Esophagus muscularis mucosa (tissue), 4 donors: Measurements from ENCODE around the gene PIK3R3.

Experiments used
- EP300 ChIP-seq: sonication (generic); formaldehyde crosslinking; IDR thresholded peaks from one replicate; pipeline ENCODE4 v1.6.1; 2017; ENCODE audit warnings: antibody characterized with exemption
- POLR2A ChIP-seq: fragments of 450-650 bp; IDR thresholded peaks from one replicate; pipeline ENCODE4 v1.6.1; 2017; ENCODE audit warnings: antibody characterized with exemption, moderate library complexity, mild to moderate bottlenecking, low read depth
- POLR2AphosphoS5 ChIP-seq, 2 donors: sonication (generic); formaldehyde crosslinking; IDR thresholded peaks; one replicate each; pipeline ENCODE4 v1.6.1; 2017; ENCODE audit warnings: antibody characterized with exemption in 2 of 2
- TF ChIP-seq, protein P1 (sequence below), 3 experiments: fragments of 200-600 bp in 2 of 3; fragments of 450-650 bp in 1 of 3; sonication (generic) in 2 of 3; IDR thresholded peaks; one replicate each; pipeline ENCODE4 v1.5.1; 2017 to 2019; ENCODE audit warnings: antibody characterized with exemption in 3 of 3, mild to moderate bottlenecking in 2 of 3, moderate library complexity in 1 of 3

DNA sequence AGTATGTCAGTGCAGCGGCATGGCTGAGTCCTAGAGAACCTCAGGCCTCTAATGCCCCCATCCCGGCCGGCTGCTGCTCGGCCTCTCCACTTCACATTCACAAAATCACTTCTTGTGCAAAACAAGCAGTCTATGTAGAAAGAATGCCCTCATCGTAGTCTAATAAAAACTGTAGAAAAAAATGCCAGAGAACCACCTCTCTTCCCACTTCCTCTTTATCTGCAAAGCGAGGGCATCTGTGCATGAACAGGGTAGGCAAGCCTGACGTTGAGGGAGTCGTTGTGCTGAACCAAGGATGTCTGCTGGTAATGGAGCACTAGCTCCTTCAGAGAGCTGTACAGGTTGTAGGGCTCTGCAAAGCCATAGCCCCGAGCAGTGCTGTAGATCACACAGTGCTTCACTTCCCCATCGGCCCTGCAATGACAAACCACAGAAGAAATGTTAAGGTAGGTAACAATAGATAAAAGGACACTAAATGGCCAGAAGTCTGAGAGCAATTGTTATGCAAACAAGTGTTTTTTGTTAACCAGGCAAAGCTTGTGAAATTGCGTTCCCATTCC is 88.9 kb downstream of the PIK3R3 start:
- TF ChIP-seq EP300 (no peak), POLR2AphosphoS5 (IDR thresholded peaks at IDR 0.05) (no peak), POLR2A (no peak)
- TF ChIP-seq, protein P1, sequence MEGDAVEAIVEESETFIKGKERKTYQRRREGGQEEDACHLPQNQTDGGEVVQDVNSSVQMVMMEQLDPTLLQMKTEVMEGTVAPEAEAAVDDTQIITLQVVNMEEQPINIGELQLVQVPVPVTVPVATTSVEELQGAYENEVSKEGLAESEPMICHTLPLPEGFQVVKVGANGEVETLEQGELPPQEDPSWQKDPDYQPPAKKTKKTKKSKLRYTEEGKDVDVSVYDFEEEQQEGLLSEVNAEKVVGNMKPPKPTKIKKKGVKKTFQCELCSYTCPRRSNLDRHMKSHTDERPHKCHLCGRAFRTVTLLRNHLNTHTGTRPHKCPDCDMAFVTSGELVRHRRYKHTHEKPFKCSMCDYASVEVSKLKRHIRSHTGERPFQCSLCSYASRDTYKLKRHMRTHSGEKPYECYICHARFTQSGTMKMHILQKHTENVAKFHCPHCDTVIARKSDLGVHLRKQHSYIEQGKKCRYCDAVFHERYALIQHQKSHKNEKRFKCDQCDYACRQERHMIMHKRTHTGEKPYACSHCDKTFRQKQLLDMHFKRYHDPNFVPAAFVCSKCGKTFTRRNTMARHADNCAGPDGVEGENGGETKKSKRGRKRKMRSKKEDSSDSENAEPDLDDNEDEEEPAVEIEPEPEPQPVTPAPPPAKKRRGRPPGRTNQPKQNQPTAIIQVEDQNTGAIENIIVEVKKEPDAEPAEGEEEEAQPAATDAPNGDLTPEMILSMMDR (IDR thresholded peaks at IDR 0.05), result no peak
